Stimulated activated CD8-positive, alpha-beta memory T cell treated with anti-CD3 and anti-CD28 coated beads, Interleukin-7, amount 100 ng/mL, for 24 hours (primary cell): ENCODE measurements around the gene COX10.

Experiments used
- DNase-seq: peaks from one replicate; pipeline ENCODE4 v3.0.0-alpha.2; 2020; ENCODE audit warnings: low read depth

COX10 gene

DNA sequence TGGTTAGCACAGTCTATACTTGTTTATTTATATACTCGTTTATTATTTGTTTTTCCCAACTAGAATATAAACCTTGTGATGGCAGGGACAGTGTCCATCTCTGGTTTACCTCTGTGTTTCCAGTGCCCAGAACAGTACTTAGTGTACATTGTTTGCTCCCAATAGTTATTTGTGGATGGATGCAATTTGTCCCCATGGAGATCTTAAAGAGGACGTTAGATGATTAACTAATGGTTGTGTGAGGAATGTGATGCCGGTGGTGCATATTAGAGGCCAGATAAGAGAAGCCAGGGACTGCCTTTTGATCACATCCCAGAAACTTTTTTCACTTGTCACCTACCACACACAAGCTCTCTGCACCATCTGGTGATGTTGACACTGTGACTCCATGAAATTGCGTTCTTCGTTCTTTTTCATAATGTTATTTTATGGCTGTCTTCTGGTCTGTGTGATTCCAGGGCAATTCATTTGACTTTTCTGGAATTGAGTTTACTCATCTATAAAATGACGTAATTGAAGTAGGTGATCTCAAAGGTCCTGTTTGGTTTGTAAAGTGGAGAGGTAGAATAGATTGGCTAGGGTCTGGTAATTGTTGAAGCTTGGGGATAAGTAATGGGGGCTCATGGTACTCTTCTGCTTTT lies 1.2 kb downstream of the COX10 start:
- DNase-seq = no peak

DNA sequence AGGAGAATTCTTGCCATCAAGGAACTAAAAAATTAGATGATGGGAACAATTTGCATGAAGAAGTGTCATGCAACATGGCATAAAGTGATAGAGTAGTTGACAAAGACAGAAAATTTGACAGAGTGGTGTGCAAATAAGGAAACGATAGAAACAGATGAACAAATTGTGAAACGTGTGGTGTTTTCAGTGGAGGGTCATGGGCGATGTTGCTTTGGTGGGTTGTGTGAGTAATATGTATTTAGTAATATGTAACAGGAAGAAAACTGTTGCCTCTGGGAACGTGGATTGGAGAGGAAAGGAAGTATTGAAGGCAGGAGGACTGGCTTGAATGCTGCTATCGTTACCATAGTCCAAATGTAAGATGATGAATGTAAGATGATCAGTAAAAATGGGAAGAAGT lies 3.6 kb downstream of the COX10 start:
- DNase-seq = no peak

DNA sequence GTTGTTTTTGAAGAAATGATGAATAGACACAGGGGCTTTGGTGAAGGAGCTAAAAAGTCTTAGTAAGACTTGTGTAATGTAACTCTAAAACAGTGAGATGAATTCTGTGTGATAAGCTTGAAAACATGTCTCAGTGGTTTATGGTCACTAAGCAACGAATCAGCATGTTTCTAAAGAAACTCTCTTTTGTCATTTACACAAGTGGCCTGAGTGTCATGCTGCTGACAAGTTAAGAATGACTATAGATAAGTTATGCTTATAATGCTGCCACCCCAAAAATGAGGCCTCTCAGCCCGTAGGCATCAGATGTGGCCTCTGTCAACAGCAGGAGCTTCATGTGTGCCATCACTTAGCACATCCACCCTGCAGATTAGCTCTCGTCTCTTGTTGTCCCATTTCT lies 8.7 kb downstream of the COX10 start:
- DNase-seq = no peak

DNA sequence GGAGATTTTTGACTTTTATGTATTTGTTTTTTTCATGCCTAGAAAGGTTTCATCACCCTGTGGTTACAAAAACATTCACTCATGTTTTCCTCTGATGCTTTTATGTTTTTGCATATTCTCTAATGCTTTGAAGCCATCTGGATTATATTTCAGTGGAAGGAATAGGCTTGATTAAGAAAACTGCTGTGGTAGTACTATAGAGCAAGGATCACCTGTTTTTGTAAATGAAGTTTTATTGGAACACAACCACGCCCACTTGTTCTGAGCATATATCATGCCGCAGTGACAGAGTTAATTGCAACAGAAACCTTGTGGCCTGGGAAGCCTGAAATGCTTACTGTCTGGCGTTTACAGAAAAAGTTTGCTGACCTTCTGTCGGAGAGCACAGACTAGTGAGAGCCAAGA lies 11.5 kb downstream of the COX10 start:
- no peak for DNase-seq

DNA sequence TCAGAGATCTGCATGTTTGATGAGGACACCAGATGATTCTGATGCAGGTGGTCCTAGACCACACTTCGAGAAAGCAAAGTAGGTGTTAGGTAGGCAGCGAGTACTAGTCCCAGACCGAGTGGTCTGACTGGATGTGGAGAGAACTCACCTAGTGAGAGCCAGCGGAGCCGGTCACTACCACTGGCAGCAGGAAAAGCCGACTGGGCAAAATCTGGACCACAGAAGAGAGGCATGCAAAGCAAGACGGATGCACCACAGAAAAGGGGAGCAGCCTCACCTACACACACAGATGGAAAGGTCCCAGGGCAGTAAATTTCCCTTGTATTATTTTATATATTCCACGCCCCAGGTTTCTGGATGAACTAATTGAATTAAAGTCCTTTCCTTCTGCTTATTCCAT lies 13.5 kb downstream of the COX10 start:
- no peak for DNase-seq

DNA sequence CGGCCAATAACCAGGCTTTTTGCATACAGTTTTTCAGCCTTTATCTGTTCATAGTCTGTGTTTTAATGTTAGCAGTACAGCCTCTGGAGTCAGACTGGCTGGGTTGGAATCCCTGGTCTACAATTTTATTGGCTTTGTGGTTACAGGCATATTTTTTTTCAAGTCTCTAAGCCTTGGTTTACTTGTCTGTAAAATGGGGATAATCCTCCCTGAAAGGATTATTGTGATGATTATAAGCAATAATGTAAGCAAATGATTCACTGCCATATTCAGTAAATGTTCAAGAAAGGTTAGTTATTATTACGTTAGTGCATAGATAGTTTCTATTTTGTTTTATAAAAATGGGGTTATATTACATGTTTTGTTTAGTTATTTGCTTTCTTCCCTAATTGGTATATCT lies 15.7 kb downstream of the COX10 start:
- DNase-seq = no peak

DNA sequence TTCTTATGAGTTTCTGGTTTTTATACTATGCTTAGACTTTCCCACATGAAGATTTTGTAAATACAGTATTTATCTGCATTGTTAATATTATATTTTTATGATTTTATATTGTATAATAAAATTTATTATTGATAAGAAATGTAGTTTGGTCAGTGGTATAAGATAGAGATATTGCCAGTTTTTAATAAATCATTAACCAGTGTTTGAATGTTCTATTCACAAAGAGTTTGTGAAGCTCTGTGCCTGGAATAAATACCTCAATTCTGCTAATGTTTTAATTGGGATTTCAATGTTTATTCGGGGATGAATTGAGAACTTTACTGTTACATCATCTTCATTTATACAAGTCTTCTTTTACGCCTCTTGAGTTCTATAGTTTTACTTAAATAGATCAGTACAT lies 16.9 kb downstream of the COX10 start:
- DNase-seq = no peak

DNA sequence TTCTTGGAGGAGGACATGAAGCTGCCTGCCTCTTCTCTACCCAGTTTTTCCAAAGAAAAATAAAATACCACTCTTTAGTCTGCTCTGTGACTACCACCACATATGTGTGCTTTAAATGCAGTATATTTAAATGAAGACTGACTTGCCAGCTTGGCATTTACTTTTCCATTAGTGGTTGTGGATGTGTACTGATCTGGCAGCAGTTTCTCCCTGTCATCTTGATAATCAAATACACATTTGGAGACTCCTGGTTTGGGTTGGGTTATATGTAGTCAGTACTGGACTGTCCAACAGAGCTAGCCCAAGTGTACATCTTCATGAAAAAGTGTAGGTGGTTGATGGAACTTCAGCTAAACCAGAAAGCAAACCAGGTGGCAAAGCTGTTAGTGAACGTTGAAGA lies 19.9 kb downstream of the COX10 start:
- DNase-seq = no peak

DNA sequence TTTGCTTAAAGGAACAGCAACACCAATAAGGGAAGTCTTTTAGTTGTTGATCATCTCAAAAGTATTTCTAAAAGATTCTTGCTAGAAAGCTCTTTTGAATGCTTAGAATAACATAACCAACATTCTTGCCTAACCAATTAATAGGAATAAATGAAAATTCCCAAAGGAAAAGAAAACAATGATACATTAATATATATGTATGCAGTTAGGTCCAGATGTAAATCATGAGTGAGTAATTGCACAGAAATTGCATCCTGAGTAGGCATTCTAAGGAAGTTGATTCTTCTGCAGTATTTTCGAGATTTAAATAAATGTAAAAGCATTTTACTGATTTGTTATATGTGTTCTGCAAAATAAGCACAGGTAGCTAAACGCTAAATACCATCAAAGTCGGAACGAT lies 22.1 kb downstream of the COX10 start:
- no peak for DNase-seq

DNA sequence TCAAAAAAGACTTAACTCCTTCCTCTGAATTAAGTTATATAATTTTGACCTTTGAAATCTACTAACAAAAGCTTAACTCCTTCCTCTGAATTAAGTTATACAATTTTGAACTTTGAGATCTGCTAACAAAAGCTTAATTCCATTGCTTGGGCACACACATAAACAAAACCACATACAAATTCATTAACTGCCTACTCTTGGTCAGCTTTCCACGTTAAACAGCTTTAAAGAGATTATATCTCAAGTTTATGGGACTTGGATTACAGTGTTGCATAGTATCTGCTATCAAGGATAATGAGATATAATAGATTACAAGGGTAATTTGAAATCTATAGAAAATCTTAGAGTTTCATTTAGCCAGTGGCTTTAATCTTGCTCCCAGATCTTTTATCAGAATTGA lies 23.5 kb downstream of the COX10 start:
- no peak for DNase-seq

DNA sequence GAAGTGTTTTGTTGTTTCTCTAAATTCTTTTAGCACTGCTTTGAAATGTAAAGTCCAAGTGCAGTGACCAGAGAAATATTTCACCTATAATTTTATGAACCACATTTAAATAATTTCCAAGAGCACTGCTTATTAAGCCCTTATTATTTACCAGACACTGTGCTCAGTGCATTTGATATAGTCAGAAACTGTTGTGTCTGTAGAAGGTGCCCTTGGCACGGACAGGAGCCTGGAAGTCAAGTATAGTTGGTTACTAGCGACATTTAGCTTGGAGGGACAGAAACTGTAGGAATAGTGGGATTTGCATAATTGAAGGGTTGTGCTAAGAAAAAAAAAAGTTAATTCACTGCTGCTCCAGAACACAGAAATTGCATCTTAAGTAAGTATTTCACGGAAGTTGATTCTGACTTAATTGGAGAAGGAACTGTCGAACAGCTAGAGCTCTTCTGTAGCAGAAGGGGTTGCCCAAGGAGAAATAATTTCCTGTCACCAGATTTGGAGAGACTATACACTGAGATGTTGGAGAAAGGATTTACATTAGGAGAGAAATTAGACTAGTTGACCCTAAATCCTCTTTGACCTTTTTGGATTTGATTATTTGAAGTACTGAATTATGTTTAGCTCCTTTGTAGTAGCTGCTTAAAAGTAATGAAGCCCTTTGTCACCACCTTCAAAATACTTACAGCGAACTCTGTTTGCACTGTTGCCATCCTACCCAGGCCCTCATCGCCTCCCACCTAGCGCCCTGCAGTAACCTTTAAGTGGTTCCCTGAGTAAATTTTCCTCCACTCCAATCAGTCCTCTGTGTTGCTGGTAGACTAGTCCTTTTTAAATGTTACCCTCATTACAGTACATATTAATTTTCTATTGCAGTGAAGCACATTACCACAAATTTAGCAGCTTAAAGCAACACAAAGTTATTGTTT lies 25.6 kb downstream of the COX10 start:
- DNase-seq = no peak

DNA sequence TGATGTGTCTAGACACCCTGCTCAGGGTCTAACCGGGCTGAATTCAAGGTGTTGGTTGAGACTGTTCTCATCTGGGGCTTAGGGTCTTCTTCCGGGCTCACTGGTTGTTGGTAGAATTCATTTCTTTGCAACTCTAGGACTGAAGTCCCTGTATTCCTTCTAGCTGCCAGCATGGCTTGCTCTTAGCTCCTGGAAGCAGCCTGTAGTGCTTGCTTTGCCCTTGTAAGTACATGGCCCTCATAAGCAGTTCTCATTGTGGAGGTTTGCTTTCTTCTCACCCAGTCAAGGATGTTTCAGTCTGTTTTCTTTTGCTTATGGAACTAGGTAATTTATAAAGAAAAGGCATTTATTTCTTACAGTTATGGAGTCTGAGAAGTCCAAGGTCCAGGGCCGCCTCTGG lies 26.3 kb downstream of the COX10 start:
- DNase-seq = no peak

DNA sequence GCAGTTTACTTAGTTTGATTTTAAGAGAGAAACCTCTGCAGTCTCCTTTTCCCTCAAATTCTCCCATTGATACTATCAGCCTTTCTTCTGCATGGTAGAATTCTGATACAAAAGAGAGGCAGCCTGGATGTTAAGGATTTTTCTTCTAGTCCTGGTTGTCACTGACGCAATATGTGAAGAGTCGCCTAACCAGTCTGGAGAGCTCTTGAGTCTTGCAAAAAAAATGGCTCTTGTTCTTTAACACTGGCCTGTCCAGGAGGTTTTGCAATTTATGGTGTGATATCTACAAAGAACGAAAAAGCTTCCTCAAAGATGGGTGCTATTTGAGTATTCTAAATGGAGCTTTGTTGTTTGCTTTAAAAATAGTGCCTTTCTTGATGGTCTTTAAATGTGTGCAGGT lies 28.9 kb downstream of the COX10 start:
- DNase-seq = no peak

DNA sequence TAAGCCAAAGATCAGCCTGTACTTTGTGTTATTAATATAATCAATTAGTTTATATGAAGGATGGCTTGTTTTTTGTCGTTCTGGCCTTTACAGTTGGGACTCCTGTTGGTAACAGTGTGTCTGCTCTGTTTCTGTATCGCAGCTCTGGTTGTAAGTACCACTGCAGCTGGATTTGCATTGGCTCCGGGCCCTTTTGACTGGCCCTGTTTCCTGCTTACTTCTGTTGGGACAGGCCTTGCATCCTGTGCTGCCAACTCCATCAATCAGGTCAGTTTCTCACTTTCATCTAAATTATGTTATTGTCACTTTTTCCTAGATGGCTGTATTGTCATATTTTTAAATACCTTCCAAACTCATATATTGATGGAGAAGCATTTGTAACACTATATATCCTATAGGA lies 32.7 kb downstream of the COX10 start:
- DNase-seq = no peak

DNA sequence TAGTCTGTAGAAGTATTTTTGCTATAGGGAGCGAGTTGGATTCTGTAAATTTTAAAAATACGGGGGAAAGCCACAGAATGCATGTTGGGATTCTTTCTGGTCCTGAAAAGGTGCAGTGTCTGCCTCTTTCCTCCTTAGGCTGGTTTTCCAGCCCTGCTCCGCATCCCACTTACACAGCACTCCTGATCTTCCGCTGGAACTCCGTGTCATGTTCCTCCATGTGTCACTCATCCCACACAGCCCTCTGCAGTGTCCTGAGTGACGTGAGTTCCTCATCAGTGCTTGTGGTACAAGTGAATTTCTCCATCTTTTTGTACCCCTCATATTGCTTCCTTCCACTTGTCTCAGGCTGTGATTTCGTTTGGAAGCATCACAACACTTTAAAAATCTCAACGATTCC lies 34.5 kb downstream of the COX10 start:
- no peak for DNase-seq

DNA sequence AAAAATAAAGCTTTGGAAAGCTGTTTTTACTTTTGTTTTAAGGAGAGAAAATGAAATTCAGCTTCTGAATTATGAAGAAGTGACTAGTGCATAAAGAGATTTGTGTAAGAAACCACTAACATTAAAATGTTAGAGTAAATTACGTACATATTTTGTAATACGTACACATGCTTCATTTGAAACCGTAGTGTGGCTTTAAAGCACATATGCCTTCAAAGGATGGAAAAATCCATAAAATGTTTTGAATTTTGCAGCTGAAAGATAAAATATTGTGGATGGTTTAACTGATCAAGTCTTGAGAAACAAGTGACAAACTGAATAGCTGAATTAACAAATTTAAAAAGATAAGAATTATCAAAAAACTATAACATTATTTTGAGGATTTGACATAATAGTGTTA lies 35.4 kb downstream of the COX10 start:
- DNase-seq = no peak

DNA sequence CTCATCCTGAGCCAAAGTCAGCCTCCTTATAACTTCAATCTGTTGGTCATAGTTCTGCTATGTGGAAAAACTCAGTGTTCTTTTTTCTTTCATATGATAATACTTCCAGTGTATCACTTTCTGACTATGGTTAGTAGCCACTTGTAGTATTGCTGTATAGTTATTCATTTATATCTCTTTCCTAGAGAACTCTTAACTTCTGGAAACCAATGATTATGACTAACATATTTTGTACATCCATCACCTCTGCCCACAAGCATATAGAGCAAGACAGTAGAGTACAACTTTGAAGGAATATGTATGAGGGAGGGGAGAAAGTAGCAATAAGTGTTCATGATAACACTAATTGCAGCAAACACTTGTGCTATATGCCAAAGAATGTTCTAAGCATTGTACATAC lies 38.6 kb downstream of the COX10 start:
- no peak for DNase-seq

DNA sequence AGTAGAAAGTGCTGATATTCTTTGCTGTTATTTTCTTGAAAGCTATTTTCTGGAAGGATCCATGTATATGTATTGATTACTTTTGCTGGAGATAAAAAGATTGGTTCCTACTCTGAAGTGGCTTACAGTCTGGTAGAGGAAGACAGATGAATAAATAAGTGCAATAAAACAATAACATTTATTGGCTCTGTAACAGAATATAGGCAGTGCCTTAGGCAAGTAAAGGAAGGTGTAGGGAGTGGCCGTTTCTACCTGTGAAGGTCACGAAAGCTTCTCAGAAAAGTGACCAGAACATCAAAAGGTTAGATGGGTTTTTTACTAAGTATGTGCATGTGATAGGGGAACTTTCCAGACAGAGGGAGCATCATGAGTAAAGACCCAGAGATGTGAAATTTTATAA lies 43.1 kb downstream of the COX10 start:
- DNase-seq = no peak

DNA sequence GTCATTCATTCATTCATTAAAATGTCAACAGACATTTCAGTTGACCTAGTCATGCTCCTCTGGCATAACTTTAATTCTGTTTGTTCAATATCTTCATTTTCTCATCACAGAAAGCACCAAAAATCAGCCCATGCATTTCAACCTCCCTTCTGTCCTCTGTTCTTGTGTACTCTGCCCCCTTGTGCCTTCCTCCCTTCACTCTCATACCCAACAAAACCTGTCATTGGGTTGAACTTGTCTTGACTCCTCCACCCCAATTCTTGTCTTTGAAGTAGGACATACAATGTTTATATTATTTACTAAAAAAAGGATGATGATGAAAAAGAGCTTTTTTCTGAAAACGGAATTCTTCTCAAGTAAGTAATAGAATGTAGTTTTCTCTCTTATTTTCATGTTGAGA lies 43.8 kb downstream of the COX10 start:
- no peak for DNase-seq

DNA sequence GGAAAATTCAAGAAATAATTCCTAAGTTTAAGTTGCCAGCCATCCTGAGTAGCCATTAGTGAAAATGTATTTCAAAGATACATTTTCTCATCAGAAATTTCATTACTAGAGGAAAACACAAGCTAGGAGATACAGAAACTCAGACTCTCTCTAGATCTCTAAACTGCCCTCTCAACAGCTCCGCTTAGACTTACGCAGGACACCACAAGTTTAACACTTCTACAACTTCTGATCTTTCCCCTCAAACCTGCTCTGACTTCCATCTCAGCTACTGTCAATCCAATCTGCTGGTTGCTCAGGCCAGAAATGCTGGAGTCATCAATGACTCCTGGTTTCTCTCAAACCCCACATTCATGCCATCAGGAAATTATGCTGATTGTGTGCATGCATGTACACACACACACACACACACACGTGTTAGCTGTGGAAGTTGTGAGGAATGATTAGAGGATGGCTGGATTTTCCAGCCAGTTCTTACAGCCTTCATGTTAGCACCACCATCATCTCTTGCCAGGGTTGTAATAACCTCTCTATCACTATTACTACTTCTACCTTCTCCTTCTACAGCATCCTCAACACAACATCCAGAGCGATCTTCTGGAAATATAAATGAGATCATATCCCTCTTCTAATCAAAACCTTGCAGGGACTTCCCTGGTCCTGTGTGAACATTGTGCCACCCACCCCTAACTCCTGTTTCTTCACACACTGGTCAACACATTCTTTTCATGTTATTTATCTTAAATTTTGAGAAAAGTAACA lies 47.1 kb downstream of the COX10 start:
- DNase-seq = no peak

DNA sequence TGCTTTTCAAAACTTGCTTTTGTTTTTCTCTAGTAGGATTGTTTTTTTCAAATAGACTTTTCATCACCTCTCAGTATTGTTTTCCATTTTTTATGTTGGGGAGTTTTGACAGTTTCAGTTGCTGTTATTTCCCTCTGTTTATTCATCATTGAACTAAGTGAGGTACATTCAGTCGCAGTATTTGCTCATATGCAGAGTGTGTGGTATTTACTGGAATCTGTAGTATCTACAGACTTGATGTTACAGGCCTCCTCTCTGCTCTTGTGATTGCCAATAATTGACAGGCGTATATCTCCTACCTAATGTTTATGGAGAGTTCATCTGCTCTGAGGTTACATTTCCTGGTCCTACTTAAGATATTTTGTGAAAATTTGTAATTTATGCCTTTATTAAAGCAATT lies 49.6 kb downstream of the COX10 start:
- no peak for DNase-seq

DNA sequence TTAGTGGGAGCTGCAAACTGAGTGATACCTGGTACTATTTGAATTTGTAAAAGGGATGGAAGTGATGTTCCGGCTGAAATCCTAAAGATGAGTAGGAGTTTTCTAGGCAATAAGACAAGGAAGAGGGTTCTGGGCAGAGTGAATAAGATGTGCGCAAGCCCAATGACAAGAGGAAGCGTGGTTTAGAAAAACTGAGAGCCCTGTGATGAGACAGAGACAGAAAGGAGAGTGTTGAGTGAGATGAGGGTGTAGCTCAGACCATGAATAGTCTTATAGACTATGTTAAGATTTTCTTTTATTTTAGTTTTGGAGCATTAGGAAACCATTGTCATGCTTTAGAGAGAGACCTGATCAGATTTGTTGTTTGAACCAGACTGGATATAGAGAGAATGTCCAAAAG lies 50.2 kb downstream of the COX10 start:
- no peak for DNase-seq

DNA sequence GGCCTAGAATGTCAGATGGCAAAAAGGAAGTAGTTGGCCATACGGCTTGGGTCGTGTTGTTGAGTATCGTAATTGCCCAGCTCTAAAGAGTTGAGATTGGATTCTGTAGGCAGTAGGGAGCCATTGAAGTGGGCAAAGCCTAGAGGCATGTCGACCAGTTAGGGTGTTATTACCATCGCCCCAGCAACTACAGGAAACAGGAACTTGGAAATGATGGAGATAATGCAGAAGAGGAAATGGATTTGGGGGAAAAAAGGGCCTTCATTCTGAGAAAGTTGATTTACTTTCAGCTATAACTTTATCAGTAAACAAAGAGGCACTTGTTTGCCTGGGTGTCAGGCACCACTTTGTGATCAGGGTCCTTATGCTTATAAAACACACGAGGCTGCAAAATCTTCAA lies 52.6 kb downstream of the COX10 start:
- DNase-seq = no peak
